Progenitor cell of endocrine pancreas (in vitro differentiated cells): Measurements from ENCODE around the gene SLC35G3. TPM values are rescaled to one million over a fixed set of nuclear protein-coding genes. Genes with fewer than 3 reads are reported as not detected.
"Not testable (repeated sequence)": the region's sequence is repeated elsewhere in the genome, so short reads cannot be mapped to it uniquely, and the experiment has no call there.

ENCODE experiments used
- DNase-seq: peaks from one replicate; pipeline ENCODE4 v3.0.0; 2021; ENCODE audit warnings: low spot score; ENCODE audit not compliant: unreplicated experiment
- H3K27ac Mint-ChIP-seq: 2 replicates; pipeline ENCODE4 v1.8.0; 2021; ENCODE audit warnings: mild to moderate bottlenecking, moderate library complexity, mixed read lengths
- H3K27me3 Mint-ChIP-seq: 2 replicates; pipeline ENCODE4 v1.8.0; 2021; ENCODE audit warnings: mixed read lengths
- H3K36me3 Mint-ChIP-seq: 2 replicates; pipeline ENCODE4 v1.8.0; 2022; ENCODE audit warnings: mixed read lengths; ENCODE audit not compliant: insufficient read depth
- H3K4me1 Mint-ChIP-seq: 2 replicates; pipeline ENCODE4 v1.8.0; 2021; ENCODE audit warnings: low read depth, mixed read lengths
- H3K4me3 Mint-ChIP-seq: 2 replicates; pipeline ENCODE4 v1.8.0; 2021; ENCODE audit warnings: low read depth, mild to moderate bottlenecking, moderate library complexity, mixed read lengths
- H3K9me3 Mint-ChIP-seq: 2 replicates; pipeline ENCODE4 v1.8.0; 2021; ENCODE audit warnings: low read depth, mixed read lengths
- CTCF ChIP-seq: fragments of 200-600 bp; sonication (generic); IDR thresholded peaks from one replicate; pipeline ENCODE4 v1.5.0; 2021; ENCODE audit warnings: antibody characterized with exemption, mild to moderate bottlenecking; ENCODE audit not compliant: unreplicated experiment
- total RNA-seq: library from RNA; stranded (reverse); gene quantifications from 2 replicates; pipeline ENCODE4 v1.2.1, GENCODE V29; 2021

SLC35G3 gene
- total RNA-seq, 1 donor from 2014 or later = not detected

GRCh38 chr17:35212668-35213067 lies 18.5 kb upstream of the SLC35G3 start:
- no peaks in the 10 kb centered on the region for H3K36me3 Mint-ChIP-seq
- no peak for DNase-seq
- no peaks in the 10 kb centered on the region for H3K4me1 Mint-ChIP-seq
- H3K27me3 Mint-ChIP-seq = peaks cover 41% of the 10 kb centered on the region
- no peaks in the 10 kb centered on the region for H3K9me3 Mint-ChIP-seq
- H3K27ac Mint-ChIP-seq = no peak overlapping the region
- TF ChIP-seq CTCF = no peak
- no peak overlapping the region for H3K4me3 Mint-ChIP-seq

- Mint-ChIP-seq H3K36me3 (no peaks in the 10 kb centered on the region), H3K27me3 (peaks cover 42% of the 10 kb centered on the region), H3K4me3 (no peak overlapping the region)
Measured at GRCh38 chr17:35210741-35211140, 16.5 kb upstream of the SLC35G3 start.

GRCh38 chr17:35202582-35202981 lies 8.4 kb upstream of the SLC35G3 start:
- H3K27me3 Mint-ChIP-seq, DNase-seq, H3K4me1 Mint-ChIP-seq, H3K27ac Mint-ChIP-seq, H3K4me3 Mint-ChIP-seq, H3K36me3 Mint-ChIP-seq: not testable (repeated sequence)
- H3K9me3 Mint-ChIP-seq = peaks cover 18% of the 10 kb centered on the region

More at GRCh38 chr17:35210741-35211140, 16.5 kb upstream of the SLC35G3 start:
- no peak for TF ChIP-seq CTCF
- H3K27ac Mint-ChIP-seq = no peak overlapping the region
- DNase-seq = no peak
- H3K4me1 Mint-ChIP-seq = no peaks in the 10 kb centered on the region
- H3K9me3 Mint-ChIP-seq = no peaks in the 10 kb centered on the region

- H3K36me3 Mint-ChIP-seq, H3K27ac Mint-ChIP-seq, H3K4me1 Mint-ChIP-seq, H3K4me3 Mint-ChIP-seq, DNase-seq, H3K27me3 Mint-ChIP-seq: not testable (repeated sequence)
- H3K9me3 Mint-ChIP-seq = peaks cover 15% of the 10 kb centered on the region
Measured at GRCh38 chr17:35195062-35195461, 869 bp upstream of the SLC35G3 start.

GRCh38 chr17:35192708-35193107 lies 1.5 kb downstream of the SLC35G3 start:
- Mint-ChIP-seq H3K27me3 (peaks cover 2% of the 10 kb centered on the region), H3K4me3 (no peak overlapping the region), H3K27ac (no peak overlapping the region), H3K4me1 (no peaks in the 10 kb centered on the region), H3K36me3 (no peaks in the 10 kb centered on the region), H3K9me3 (peaks cover 8% of the 10 kb centered on the region)
- DNase-seq = no peak
- no peak for TF ChIP-seq CTCF

- TF ChIP-seq CTCF = no peak
- Mint-ChIP-seq H3K36me3 (no peaks in the 10 kb centered on the region), H3K4me3 (no peak overlapping the region), H3K4me1 (no peaks in the 10 kb centered on the region), H3K9me3 (peaks cover 3% of the 10 kb centered on the region), H3K27ac (no peak overlapping the region), H3K27me3 (peaks cover 2% of the 10 kb centered on the region)
- no peak for DNase-seq
Measured at GRCh38 chr17:35191001-35191695, 3.0 kb downstream of the SLC35G3 start.
